ENCODE results near the gene TYR.
"Not testable (repeated sequence)": the region's sequence is repeated elsewhere in the genome, so short reads cannot be mapped to it uniquely, and the experiment has no call there.

Gene TYR

DNA sequence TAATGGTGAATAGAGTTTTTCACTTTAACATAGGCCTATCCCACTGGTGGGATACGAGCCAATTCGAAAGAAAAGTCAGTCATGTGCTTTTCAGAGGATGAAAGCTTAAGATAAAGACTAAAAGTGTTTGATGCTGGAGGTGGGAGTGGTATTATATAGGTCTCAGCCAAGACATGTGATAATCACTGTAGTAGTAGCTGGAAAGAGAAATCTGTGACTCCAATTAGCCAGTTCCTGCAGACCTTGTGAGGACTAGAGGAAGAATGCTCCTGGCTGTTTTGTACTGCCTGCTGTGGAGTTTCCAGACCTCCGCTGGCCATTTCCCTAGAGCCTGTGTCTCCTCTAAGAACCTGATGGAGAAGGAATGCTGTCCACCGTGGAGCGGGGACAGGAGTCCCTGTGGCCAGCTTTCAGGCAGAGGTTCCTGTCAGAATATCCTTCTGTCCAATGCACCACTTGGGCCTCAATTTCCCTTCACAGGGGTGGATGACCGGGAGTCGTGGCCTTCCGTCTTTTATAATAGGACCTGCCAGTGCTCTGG, at the start of gene TYR:
Gene TYR (plus strand): TSS at position 185 of the 541 bp plus-strand sequence. CDS start 79 bp downstream, at position 264.
- DNase-seq (ENCODE audit: low spot score), result no peak

DNA sequence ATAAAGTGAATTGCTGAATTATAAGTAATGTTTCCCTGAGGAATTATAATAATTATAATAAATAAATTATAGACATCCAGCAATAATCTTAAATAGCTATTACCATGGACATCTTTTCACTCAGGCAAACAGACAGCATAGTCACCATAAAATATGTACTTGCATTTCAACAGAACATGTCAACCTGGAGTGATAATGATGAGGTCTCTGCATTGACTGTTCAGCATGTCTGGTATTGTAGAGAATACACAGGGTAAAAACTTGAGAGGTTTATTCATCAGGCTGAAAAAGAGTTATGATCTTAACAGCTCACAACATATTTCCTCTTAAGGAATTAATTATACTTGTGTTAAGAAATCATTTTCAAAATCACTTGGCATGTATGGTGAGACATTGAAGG, 41.1 kb upstream of the TYR start:
- DNase-seq (ENCODE audit: low spot score), result no peak

DNA sequence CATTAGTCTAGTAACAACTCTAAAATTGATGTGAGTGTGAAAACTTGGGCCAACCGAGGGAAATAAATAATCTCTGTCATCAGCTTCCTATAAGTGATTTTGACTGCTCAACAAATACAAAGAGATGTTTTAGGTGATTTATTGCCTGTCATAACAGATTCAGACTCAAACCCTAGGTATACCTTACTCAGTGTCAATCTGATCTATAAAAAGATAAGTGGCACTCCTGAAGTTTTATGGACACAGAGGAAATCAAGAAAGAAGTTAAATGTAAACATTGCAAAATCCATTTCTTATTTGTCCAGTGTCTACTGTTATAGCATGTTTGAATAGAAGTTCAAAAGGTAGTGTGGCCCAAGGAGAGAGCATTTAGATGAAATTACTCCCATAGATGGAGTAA, 30.4 kb upstream of the TYR start:
- no peak for DNase-seq (ENCODE audit: low spot score)

DNA sequence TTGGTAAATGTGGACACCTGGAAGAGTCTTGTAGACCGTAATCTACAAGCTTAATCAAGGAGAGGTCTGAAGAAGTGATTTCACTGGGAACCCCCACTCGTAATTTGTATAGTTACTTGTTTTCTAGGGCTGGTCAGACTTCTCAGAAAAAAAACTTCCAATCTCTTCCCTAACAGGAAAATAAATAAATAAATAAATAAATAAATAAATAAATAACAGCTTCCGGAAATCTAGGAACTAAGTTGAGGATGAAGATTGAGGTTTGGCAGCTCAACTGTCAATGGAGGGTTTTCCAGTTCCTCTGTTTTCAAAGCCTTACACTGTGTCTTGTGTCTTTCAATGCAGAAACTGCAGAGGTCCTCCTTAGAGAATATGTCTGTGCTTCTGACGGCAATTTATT, 17.7 kb upstream of the TYR start:
- DNase-seq (ENCODE audit: low spot score), result no peak

DNA sequence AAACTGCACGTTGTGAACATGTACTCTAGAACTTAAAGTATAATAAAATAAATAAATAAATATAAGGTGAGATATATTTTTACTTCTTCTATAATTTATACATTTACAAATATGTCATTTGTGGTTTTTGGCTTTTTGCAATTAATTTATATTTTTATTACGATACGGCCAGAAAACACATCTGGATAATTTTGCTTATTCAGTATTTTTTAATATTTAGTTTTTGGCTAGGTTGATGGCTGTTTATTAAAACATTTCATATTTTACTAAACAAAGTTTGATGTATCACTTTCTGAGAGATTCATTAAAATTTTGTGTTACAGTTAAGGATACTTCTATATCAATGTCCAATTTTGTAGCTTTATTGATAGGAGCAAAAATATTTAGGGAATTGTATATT, 15.7 kb upstream of the TYR start:
- no peak for DNase-seq (ENCODE audit: low spot score)

DNA sequence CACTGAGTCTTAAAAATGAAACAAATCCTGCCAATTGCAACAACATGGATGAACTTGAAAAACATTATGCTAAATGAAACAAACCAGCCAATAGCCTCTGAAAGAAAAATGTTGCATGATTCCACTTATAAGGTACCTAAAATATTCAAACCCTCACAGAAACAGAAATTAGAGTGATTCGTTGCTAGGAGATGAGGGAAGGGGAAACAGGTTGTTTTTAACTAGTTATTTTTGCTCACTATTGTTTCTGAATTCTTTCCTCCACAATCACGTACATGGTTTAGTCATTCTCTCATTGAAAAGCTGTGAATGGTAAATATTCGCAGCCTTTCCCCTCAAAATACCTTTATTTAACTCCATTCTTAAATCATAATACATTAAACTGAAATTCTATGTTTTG, 14.0 kb upstream of the TYR start:
- no peak for DNase-seq (ENCODE audit: low spot score)

DNA sequence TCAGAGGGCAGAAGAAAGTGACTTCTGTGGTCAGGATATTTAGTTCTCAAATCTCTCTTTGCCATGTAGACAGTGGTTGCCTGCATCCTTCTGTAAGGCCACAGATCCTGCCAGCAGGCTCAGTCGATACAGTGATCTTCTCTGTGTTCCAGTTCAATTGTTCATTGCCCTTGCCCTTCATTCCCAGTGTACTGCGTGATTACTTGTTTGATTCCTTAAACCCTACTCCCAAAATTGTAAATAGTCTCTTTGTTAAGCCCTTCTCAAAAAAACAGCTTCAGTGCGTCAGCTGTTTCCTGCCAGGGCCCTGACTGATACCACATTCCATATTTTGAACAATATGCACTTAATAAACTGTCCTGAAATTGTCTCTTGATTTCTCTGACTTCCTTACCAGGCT, 9.3 kb upstream of the TYR start:
- DNase-seq (ENCODE audit: low spot score), result no peak

DNA sequence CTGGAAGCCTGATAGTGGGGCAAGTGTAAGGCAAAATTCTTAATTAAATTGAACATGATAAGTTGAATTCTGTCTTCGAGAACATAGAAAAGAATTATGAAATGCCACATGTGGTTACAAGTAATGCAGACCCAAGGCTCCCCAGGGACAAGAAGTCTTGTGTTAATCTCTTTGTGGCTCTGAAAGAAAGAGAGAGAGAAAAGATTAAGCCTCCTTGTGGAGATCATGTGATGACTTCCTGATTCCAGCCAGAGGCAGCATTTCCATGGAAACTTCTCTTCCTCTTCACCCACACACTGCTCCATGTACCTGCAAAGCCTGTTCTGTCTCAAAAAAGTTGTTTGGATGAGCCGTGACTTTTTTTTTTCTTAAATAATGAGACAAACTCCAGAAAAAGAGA, 1.9 kb upstream of the TYR start:
- no peak for DNase-seq (ENCODE audit: low spot score)

DNA sequence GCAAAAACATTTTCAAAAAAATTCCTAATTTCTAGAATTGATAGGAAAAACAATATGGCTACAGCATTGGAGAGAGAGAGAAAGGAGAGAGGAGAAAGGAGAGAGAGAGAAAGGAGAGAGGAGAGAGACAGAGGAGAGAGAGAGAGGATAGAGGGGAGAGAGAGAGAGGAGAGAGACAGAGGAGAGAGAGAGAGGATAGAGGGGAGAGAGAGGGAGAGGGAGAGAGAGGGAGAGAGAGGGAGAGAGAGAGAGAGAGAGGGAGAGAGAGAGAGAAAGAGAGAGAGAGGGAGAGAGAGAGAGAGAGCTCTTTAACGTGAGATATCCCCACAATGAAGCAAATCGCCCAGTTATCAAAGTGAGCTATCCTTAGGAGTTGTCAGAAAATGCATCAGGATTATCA, 737 bp upstream of the TYR start:
- no peak for DNase-seq (ENCODE audit: low spot score)

DNA sequence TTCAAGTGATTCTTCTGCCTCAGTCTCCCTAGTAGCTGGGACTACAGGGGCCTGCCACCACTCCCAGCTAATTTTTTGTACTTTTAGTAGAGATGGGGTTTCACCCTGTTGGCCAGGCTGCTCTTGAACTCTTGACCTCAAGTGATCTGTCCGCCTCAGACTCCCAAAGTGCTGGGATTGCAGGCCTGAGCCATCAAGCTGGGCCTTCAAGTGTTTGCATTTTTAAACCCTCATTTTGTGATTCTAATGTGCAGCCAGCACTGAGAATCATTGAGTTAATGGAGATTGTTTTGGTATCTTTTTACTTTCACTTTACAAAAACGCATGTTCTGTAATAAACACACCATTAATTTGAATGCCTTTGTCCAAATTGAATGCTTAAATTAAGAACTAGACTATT, 3.4 kb downstream of the TYR start:
- DNase-seq (ENCODE audit: low spot score), result no peak

DNA sequence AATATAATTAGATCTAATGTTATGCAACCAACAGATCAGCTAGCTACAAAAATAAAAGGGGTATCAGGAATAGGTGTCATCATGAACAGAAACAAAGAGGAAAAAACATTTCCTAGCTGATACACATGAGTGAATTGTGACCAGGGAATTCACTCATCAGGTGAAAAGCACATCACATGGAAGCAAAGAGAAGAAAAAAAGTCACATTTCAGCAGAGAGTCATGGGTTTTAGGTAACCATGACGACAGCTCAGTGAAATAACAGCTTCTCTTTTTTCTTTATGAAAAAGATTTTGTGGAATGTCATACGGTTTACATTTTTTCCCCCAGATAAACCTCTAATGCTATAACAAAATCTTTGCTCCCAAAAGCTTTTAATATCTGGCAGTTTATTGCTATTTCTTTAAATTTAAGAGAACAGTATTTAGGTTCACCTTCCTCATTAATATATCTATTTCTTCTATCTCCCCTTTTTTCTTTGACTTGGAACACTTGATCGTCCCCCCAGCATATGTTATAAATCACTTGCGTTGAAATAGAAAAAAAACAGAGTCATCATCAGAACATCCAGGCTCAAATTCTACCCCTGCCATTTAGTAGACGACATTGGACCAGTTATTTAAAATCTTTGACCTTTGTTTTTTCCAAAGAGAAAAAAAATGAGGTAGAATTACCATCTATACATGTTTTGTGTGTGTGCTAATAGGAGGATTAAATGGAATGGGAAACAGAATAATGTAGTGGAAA, 5.3 kb downstream of the TYR start:
- peak; percentile 23 for DNase-seq (ENCODE audit: low spot score)

DNA sequence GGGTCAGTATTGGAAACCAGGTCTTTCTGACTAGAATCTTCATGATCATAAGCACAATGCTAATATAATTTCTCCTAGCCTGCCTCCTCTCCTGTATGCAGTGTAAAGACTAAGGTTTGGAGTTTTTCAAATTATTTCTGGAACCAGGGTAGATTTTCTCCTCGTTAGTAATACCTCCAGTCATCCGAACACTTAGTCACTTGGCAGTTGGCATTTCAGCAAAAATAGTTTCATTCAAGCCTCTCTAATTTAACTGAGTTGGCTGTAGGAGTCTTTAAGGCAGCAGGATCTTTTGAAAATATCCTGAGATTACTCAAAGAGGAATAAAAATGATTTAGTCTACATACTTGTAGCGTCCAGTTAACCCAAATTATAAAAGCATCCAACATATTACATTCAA, 6.3 kb downstream of the TYR start:
- DNase-seq (ENCODE audit: low spot score), result peak; percentile 31

DNA sequence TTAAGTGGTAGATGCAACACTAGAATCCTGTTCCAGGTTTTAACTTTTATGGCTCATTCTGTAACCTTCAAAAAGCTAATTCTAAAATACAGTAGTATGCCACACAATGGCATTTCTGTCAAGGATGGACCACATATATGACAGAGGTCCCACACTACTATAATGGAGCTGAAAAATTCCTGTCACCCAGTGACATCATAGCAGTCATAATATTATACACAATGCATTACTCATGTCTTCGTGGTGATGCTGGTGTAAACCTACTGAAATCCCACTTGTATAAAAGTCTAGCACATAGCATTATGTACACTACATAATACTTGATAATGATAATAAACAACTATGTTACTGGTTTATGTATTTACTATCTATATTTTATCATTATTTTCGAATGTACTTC, 12.1 kb downstream of the TYR start:
- no peak for DNase-seq (ENCODE audit: low spot score)

DNA sequence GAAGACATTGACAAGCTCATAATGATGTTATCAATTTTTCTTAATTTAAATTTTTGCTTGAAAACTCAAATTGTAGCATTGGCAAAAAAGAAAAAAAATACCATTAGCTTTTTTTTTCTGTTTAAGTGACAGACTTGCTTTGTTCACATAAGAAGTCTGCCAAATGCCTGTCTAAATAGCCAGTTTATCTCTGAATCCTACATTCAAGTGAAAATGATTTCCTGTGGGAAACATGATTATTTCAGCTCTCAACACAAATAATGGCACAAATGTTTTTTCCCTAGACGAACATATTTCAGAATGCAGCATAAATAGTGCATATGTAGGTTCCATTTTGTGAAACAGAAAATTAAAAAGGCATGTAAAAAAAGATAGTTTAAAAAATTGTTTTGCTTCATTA, 23.5 kb downstream of the TYR start:
- no peak for DNase-seq (ENCODE audit: low spot score)

DNA sequence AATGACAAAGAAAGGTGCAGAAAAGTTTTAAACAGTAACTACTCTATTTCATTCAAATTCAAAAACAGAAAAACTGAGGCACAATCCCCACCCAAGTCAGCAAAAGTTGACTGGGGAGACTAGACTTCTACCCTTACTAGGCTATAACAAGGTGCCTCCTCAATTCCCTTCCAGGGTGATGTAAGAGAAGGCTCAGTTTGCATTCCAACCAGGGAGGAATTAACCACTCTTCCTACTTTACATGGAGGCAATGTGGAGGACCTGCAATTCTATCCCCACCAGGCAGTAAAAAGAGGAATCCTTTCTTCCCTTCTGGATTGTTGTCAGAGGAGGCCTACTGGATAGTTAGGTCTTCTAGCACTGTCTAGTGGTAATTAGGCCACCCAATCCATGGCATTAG, 26.1 kb downstream of the TYR start:
- DNase-seq (ENCODE audit: low spot score), result no peak

DNA sequence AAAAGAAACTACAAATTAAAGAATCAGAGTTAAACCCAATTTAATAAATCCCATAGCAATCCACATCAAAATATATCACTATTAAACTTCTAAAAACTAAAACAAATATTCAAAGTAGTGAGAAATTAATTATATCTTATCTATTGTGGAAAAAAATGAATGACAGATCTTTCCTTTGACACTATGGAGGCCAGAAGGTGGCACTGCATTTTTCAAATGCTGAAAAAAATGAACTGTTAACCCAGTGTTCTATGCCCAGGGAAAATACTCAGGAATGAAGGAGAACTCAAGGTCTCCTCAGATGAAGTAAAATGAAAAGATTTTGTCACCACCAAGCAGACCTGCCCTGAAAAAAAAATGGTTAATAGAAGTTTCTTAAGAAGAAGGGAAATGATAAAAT, 27.7 kb downstream of the TYR start:
- no peak for DNase-seq (ENCODE audit: low spot score)

DNA sequence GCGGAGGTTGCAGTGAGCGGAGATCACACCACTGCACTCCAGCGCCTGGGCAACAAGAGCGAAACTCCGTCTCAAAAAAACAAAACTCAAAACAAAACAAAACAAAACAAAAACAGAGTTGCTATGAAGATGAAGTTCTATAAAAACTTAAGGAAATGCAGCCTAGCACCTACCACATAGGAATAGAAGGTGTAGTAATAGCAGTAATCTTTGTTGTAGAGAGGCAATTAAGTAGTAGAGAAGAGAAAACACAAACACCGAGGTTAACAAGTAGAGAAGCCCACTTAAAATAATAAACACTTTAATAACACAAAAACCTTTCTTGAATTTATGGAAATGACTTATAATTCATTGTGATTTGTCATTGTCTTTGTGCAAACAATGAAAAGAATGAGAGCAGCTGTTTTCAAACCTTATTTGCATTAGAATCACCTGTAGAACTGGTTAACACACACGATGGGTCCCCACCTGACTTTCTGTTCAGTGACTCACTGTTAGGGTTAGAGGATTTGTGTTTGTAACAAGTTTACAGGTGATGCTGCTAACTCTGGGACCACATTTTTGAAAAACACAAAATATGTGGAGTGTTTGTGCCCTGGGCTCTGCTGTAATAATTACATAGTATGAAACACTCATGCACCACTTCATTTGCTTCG, 43.1 kb downstream of the TYR start:
- DNase-seq (ENCODE audit: low spot score), result no peak

DNA sequence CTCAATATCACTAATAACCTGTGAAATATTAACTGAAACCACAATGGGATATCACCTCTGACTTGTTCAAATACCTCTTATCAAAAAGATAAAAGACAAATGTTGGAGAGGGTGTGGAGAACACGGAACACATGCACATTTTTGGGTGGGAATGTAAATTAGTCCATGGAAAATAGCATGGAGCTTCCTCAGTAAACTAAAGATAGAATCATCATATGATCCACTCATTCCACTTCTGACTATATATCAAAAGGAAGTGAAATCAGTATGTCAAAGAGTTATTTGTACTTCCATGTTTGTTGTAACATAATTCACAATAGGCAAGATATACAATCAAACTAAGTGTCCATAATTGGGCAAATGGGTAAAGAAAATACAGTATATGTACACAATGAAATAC, 57.4 kb downstream of the TYR start:
- DNase-seq (ENCODE audit: low spot score), result no peak

DNA sequence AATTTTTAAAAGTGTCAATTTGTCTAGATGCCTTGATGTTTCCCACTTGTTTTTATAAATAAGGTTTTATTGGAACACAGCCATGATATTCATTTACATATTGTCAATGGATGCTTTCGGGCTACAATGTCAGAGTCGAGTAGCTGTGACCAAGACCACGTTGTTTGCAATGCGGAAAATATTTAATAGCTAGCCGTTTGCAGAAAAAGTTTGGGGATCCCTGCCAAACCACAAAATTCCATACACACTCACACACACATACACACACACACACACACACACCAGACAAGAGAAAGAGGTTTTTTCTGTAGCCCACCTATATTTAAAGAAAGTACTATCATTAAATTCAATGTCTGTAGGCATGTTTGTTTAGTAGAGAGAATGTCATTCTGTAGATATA, 58.3 kb downstream of the TYR start:
- DNase-seq (ENCODE audit: low spot score), result no peak

DNA sequence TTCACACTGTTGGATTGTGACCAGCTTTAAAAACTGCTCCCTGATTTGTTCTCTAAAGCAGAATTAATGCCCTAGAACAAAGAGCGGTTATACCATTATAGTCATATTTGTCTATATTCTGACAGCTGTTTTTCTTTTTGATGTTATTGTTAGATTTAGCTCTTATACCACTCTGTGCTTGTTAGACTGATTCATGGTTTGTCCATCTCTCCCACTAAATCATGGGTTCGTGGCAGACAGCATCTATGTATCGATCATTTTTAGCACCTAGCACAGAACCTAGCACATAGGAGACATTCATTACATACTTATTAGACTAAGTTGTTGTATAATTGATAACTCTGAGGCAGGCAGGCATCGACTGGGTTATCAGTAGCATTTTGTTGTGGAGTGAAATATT, 69.3 kb downstream of the TYR start:
- DNase-seq (ENCODE audit: low spot score), result not testable (repeated sequence)

DNA sequence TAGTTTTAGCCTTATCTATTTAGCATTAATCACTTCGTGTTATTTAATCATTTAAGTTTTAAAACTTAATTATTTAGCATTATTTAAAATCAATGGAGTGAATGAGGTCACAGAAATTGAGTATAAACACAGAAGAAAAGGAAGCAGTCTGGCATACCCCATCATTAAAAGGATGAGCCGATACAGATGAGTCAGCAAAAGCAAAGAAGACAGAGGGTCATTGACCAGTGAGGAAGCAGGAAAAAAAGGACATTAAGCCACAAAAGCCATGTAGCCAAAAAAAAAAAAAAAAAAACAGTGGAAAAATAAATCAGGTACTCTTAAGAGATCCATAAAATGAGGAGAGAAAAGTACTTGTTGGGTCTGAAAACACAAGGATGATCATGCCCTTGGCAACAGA, 71.5 kb downstream of the TYR start:
- no peak for DNase-seq (ENCODE audit: low spot score)

DNA sequence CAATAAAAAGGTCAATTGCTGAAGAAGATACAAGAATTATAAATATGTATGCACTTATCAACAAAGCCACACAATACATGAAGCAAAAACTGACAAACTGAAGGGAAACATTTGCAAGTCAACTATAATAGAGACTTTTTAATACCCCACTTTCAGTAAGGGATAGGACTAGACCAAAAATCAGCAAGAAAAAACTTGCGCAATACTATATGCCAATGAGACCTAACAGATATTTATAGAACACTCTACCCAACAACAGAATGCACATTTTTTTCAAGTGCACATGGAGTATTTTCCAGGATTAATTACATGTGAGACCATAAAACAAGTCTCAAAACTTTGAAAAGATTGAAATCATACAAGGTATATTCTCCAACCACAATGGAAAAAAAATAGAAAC, 83.8 kb downstream of the TYR start:
- DNase-seq (ENCODE audit: low spot score), result not testable (repeated sequence)

DNA sequence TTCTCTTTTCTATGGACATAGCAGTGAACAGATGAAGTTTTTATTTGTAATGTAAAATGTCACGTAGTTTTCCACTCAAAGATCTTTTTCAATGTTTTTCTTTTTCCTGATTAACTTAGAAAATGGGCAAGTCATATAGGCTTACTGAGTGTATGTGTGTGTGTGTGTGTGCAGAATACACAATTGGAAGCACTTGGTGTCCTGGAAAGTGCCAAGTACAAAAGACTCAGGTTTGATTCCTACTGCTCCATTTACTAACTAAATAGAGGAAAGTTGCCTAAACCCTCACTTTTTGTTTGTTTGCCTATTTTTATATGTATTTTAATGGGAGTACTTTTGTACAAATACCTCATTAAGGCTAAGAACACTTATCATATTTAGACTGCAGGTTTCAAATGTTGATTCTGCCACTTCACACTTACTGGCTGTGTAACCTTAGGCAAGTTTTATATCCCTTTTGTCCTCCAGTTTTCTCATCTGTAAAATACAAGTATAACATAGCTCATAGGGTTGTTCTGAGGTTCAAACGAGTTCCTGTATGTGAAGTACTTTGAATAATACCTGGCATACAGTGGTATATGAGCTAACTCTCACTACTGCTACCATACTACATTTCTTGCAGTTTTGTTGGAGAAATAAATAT, 90.1 kb downstream of the TYR start:
- DNase-seq (ENCODE audit: low spot score), result no peak
